Measurements from ENCODE around the gene ZCCHC14. TPM values are rescaled to one million over a fixed set of nuclear protein-coding genes. Genes with fewer than 3 reads are reported as not detected.

ZCCHC14 gene
- total RNA-seq, 1 experiment from 2014 or later: 33.1 TPM

DNA sequence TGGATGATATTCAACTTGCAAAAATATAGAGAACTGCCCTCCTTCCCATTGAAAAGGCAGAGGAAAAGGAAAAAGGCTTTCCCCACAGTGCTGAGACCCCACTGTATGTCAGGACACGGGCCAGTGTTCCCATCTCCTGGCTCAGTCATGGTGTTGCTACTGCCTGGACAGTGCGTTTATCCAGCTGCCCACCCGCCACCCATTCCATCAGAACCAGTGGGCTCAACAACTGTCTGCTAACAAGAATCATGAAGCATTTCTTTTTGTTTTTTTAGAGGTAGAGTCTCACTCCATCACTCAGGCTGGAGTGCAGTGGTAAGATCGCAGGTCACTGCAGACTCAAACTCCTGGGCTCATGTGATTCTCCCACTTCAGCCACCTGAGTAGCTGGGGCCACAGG, 120.5 kb downstream of the ZCCHC14 start:
- Mint-ChIP-seq H3K9me3 (ENCODE audit: unreplicated experiment) (no peaks in the 10 kb centered on the region), H3K4me3 (ENCODE audit: unreplicated experiment) (no peak overlapping the region), H3K27me3 (ENCODE audit: insufficient read depth, unreplicated experiment) (no peaks in the 10 kb centered on the region), H3K36me3 (ENCODE audit: insufficient read depth, unreplicated experiment) (peaks cover 40% of the 10 kb centered on the region), H3K4me1 (ENCODE audit: low read depth, unreplicated experiment) (peaks cover 6% of the 10 kb centered on the region), H3K27ac (ENCODE audit: unreplicated experiment) (no peak overlapping the region)
- POLR2A ChIA-PET: no interaction called here
- CTCF ChIA-PET: no interaction called here
- Histone ChIP-seq H3K9me3 (no peaks in the 10 kb centered on the region), H3K36me3 (ENCODE audit: control insufficient read depth, insufficient read depth, low read length) (no peaks in the 10 kb centered on the region), H3K4me3 (ENCODE audit: low read depth, low read length) (no peak overlapping the region), H3K4me1 (no peaks in the 10 kb centered on the region), H3K27me3 (replicated peaks; ENCODE audit: control insufficient read depth, insufficient read depth, low read length) (no peaks in the 10 kb centered on the region)
- BruUV-seq (replicated peaks): no TSS peak
- intact Hi-C loops (cut with micrococcal nuclease; ENCODE audit: unreplicated experiment): no loop called here
- TF ChIP-seq, protein P1, sequence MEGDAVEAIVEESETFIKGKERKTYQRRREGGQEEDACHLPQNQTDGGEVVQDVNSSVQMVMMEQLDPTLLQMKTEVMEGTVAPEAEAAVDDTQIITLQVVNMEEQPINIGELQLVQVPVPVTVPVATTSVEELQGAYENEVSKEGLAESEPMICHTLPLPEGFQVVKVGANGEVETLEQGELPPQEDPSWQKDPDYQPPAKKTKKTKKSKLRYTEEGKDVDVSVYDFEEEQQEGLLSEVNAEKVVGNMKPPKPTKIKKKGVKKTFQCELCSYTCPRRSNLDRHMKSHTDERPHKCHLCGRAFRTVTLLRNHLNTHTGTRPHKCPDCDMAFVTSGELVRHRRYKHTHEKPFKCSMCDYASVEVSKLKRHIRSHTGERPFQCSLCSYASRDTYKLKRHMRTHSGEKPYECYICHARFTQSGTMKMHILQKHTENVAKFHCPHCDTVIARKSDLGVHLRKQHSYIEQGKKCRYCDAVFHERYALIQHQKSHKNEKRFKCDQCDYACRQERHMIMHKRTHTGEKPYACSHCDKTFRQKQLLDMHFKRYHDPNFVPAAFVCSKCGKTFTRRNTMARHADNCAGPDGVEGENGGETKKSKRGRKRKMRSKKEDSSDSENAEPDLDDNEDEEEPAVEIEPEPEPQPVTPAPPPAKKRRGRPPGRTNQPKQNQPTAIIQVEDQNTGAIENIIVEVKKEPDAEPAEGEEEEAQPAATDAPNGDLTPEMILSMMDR (IDR thresholded peaks at IDR 0.05; ENCODE audit: insufficient read depth in 1 of 2, low read depth in 1 of 2, low read length in 1 of 2, severe bottlenecking in 1 of 2, unreplicated experiment in 1 of 2): no peak
- no peak for DNase-seq

DNA sequence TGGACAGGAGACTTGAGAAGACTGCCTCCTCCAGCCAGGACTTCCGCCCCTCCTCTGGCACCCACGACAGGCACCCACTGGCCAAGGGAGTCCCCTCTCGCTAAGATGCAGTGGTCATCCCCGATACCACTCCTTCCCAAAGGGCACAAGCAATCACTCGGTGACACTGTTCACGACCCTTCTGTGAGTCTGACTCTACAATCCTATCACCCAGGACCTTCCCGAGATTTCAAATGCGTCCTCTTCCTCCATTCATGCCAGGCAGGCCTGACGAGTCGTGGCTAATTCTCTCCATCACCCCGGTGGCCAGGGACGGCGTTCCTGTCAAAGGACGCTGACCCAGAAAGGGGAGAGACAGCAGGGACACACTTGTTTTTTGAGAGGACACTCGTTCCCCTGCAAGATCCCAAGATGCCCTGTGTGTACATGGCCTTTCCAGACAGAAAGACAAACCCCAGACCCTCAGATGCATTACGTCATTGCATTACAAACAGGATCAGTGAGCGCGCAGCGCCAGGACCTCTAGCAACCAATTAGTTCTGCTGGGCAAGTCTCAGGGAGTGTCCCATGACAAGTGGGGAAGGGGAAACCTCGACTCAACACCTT, 121.5 kb downstream of the ZCCHC14 start:
- no peaks in the 10 kb centered on the region for H3K4me1 ChIP-seq
- TF ChIP-seq, protein P1 (IDR thresholded peaks at IDR 0.05; ENCODE audit: insufficient read depth in 1 of 2, low read depth in 1 of 2, low read length in 1 of 2, severe bottlenecking in 1 of 2, unreplicated experiment in 1 of 2): no peak
- H3K9me3 Mint-ChIP-seq (ENCODE audit: unreplicated experiment): no peaks in the 10 kb centered on the region
- H3K36me3 ChIP-seq (ENCODE audit: control insufficient read depth, insufficient read depth, low read length): no peaks in the 10 kb centered on the region
- H3K27ac Mint-ChIP-seq (ENCODE audit: unreplicated experiment): no peak overlapping the region
- ChIA-PET POLR2A (no interaction called here), CTCF (no interaction called here)
- no peak overlapping the region for H3K4me3 Mint-ChIP-seq (ENCODE audit: unreplicated experiment)
- no peak overlapping the region for H3K4me3 ChIP-seq (ENCODE audit: low read depth, low read length)
- no peaks in the 10 kb centered on the region for H3K27me3 Mint-ChIP-seq (ENCODE audit: insufficient read depth, unreplicated experiment)
- intact Hi-C loops (cut with micrococcal nuclease; ENCODE audit: unreplicated experiment): no loop called here
- H3K9me3 ChIP-seq: no peaks in the 10 kb centered on the region
- no peaks in the 10 kb centered on the region for H3K27me3 ChIP-seq (replicated peaks; ENCODE audit: control insufficient read depth, insufficient read depth, low read length)
- peaks cover 32% of the 10 kb centered on the region for H3K36me3 Mint-ChIP-seq (ENCODE audit: insufficient read depth, unreplicated experiment)
- DNase-seq: no peak
- BruUV-seq (replicated peaks): no TSS peak
- H3K4me1 Mint-ChIP-seq (ENCODE audit: low read depth, unreplicated experiment): peaks cover 6% of the 10 kb centered on the region

DNA sequence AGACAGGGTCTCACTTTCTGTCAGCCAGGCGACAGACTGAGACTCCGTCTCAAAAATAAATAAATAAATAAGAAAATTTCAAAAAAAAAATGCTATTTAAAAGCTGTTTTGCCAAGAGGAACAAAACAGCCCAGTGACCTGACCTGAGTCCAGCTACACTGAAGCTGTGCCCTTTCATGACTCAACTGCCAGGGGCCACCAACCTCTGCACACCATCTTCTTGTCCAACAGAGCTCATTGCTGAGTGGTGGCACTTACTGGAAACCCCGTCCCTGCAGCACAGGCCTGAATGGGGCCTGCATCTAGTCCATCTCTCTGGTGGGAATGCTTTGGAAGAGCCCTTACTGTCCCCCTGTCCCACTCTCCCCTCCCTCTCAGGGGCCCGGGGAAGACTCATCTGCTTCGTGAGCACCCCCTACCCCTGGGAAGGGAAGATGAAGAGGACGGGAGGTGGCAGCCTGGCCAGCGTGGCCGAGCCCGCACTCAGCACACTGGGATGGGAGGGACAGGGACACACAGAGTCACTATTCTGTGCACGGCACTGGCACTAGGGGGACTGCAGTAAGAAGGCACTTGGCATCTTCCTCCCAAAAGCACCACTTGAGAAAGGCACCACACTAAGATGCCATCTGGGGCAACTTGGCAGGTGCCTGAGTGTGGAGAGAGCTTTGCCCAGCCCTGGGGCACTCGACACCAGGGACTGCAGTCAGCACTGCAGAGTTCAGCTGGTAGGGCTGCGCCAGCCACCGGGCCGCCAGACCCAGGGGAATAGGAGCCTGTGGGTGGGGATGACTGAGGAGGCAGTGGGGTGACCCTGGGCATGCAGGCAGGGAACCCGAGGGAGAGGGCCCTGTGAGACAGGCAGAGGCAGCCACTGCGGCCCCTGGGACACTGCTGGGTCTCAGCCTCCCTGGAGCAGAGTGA, 122.8 kb downstream of the ZCCHC14 start:
- H3K36me3 ChIP-seq (ENCODE audit: control insufficient read depth, insufficient read depth, low read length): no peaks in the 10 kb centered on the region
- no peaks in the 10 kb centered on the region for H3K4me1 ChIP-seq
- TF ChIP-seq, protein P1 (IDR thresholded peaks at IDR 0.05; ENCODE audit: insufficient read depth in 1 of 2, low read depth in 1 of 2, low read length in 1 of 2, severe bottlenecking in 1 of 2, unreplicated experiment in 1 of 2): no peak
- H3K9me3 ChIP-seq: no peaks in the 10 kb centered on the region
- DNase-seq: no peak
- no peak overlapping the region for H3K4me3 ChIP-seq (ENCODE audit: low read depth, low read length)
- POLR2A ChIA-PET: no interaction called here
- Mint-ChIP-seq H3K4me1 (ENCODE audit: low read depth, unreplicated experiment) (peaks cover 6% of the 10 kb centered on the region), H3K27me3 (ENCODE audit: insufficient read depth, unreplicated experiment) (no peaks in the 10 kb centered on the region), H3K36me3 (ENCODE audit: insufficient read depth, unreplicated experiment) (peaks cover 22% of the 10 kb centered on the region), H3K9me3 (ENCODE audit: unreplicated experiment) (no peaks in the 10 kb centered on the region), H3K27ac (ENCODE audit: unreplicated experiment) (no peak overlapping the region), H3K4me3 (ENCODE audit: unreplicated experiment) (no peak overlapping the region)
- BruUV-seq (replicated peaks): no TSS peak
- CTCF ChIA-PET: interaction anchor here (1.4 kb wide), 1 partner anchor 10 kb away, joined by 6 read pairs; no protein-coding TSS in a partner anchor
- intact Hi-C loops (cut with micrococcal nuclease; ENCODE audit: unreplicated experiment): no loop called here
- H3K27me3 ChIP-seq (replicated peaks; ENCODE audit: control insufficient read depth, insufficient read depth, low read length): no peaks in the 10 kb centered on the region

All from Caco-2 (cell line).